ENCODE data around the gene SPIB.
A peak's percentile ranks its signal among the peaks of the same experiment; 100 is the strongest.
"Not testable (repeated sequence)": the region's sequence is repeated elsewhere in the genome, so short reads cannot be mapped to it uniquely, and the experiment has no call there.

The SPIB gene

DNA sequence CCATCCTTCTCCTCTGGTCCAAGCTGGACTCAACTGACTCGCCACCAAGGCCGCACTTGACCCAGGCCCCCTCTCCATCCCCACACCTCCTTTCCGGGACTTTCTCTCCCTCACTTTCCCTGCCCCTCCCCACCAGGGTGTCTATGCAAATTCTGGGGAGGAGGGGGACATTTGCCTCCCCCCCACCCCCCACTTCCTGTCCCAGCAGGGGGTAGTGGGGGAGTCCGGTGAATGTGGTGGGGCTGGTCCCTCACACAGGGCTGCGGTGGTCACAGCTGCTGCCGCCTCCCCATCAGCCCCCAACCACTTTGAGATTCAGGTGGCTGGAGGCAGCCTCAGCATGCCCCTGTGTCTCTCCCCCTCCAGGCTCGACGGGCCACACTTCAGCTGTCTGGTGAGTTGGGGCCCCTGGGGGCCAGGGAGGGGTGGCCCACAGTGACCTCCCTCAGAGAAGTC, 870 bp downstream of the SPIB start:
- DNase-seq = no peak

DNA sequence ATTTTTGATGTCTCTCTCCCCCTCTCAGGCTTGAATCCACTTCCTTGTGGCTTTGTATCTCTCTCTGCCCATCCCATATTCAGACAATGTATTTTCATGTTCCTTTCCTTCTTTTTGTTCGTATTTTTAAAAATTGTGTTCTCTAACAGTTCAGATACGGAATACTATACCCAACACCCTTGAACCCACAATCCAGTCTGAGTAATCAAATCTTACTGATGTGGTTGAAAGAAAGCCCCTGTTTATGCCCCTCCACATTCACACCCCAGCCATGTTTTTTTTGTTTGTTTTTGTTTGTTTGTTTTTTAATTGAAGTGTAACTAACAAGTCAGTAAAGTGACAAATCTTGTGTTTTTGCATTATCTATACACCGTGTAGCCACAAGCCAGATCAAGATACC, 1.4 kb downstream of the SPIB start:
- DNase-seq = no peak

DNA sequence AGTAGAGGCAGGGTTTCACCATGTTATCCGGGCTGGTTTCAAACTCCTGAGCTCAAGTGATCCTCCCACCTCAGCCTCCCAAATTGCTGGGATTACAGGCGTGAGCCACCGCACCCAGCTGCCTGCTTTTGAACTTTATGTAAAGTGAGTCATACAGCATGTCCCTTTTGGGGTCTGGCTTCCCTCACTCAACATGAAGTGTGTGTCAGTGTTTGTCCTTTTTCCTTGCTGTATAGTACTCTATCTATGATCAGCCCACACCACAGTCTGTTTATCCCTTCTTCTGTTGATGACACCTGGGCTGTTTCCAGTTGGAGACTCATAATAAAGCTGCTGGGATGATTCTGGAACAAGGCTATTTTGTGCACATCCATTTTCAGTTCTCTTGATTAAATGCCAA, 2.1 kb downstream of the SPIB start:
- DNase-seq = no peak

DNA sequence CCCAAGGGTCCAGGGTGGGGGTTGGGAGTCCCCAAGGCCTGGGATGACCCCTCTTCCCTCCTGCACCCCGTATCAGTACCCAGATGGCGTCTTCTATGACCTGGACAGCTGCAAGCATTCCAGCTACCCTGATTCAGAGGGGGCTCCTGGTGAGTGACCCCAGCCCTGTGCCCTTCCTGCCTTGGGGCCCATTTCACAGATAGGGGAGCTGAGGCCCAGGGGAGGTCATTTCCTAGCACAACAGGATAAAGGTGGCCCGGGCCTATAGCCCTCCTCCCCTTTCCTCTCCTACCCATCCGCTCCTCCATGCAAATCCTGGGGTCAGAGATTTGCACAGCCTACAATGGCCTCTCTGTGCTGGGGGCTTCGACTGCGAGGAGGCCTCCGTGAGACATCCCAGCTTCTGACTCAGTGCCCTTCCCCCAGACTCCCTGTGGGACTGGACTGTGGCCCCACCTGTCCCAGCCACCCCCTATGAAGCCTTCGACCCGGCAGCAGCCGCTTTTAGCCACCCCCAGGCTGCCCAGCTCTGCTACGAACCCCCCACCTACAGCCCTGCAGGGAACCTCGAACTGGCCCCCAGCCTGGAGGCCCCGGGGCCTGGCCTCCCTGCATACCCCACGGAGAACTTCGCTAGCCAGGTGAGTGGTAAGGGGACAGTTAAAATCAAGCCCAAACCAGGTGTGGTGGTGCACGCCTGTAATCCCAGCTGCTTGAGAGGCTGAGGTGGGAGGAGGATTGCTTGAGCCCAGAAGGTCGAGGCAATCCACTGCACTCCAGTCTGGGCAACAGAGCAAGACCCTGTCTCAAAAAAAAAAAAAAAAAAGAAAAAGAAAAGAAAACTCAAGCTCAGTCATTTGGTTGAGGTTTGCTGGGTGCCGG, 3.9 kb downstream of the SPIB start:
- no peak for DNase-seq

DNA sequence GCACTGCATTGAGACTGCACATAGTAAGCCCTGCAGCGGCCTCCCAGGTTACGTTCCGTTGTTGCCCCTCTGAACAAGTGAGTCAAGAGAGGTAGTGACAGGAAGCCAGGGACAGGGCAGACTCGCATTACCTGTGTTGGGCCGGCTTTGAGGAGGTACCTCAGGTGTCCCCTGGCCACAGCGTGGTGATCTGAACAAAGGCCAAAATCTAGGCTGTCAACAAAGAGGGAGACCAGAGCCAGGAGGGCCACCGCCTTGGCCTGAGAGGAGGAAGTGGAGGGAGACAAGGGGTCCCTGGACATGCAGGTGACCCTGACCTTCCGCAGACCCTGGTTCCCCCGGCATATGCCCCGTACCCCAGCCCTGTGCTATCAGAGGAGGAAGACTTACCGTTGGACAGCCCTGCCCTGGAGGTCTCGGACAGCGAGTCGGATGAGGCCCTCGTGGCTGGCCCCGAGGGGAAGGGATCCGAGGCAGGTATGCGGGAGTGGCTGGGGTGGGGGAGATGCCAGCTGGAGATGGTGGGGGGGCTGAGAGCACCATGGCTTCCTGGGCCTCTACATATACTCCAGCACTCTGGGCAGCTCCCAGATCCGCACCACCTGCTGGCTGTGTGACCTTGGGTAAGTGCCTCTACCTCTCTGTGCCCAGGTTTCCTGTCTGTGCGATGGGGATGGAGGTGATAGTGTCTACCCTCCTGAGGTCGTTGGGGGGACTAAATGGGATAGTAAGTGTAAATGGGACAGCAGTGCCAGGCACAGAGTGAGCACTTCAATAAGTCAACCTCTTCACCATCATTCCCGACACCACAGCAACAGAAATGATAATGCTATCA, 4.8 kb downstream of the SPIB start:
- no peak for DNase-seq

DNA sequence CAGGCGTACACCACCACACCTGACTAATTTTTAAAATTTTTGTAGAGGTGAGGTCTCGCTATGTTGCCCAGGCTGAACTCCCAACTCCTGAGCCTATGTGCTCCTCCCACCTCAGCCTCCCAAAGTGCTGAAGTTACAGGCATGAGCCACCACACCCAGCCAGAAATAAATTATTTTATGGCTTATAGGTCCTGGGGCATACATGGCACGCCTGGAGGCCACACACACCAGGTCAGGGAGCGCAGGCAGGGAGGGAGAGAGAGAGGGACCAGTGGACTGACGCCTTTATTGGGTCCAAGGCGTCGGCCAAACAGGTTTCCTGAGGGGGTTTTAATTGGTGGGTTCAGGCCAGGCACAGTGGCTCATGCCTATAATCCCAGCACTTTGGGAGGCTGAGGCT, 6.8 kb downstream of the SPIB start:
- DNase-seq = no peak

DNA sequence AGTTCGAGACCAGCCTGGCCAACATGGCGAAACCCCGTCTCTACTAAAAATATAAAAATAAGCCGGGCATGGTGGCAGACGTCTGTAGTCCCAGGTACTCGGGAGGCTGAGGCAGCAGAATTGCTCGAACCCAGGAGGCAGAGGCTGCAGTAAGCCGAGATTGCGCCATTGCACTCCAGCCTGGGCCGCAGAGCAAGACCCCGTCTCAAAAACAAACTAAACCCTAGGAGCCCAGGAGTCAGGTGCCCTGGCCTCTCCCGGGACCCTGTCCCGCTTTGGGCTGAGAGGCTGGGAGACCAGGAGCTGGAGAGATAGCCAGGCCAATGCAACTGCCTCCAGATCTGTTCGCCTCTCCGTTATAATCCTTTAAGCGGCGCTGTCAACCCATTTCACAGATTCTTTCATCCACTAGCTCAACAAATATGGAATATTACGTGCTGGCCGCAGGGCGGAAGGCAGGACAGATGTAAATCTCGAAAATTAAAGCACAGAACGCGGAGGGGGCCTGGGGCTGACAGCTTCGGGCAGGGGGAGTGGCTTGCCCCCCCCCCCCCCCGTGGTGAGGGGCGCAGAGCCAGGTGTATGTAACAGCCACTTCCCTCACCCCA, 8.7 kb downstream of the SPIB start:
- no peak for DNase-seq

DNA sequence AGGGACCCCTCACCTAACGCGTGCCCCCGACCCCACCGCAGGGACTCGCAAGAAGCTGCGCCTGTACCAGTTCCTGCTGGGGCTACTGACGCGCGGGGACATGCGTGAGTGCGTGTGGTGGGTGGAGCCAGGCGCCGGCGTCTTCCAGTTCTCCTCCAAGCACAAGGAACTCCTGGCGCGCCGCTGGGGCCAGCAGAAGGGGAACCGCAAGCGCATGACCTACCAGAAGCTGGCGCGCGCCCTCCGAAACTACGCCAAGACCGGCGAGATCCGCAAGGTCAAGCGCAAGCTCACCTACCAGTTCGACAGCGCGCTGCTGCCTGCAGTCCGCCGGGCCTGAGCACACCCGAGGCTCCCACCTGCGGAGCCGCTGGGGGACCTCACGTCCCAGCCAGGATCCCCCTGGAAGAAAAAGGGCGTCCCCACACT, 9.3 kb downstream of the SPIB start:
- DNase-seq = no peak

DNA sequence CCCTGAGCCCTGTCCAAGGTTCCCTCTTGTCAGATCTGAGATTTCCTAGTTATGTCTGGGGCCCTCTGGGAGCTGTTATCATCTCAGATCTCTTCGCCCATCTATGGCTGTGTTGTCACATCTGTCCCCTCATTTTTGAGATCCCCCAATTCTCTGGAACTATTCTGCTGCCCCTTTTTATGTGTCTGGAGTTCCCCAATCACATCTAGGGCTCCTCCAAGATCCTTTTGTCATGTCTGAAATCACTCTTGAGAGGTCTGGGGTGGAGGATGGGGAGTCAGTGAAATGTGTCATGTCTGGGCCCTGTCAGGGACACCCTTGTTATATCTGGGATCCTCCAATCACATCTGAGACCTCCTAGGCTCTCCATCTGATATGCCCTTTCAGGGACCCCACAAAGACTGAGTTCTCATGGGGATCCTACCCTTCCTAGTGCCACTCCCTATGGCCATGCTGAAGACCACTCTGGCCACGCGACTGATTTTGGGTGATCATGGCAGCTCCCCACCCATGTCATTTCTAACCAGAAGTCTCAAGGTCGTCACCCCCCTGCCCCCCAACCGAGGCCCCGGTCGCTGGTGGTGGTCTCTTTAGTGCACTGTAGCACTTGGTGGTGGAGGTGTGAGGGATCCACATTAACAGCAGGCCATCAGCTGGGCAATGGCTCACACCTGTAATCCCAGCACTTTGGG, 10.2 kb downstream of the SPIB start:
- no peak for DNase-seq

DNA sequence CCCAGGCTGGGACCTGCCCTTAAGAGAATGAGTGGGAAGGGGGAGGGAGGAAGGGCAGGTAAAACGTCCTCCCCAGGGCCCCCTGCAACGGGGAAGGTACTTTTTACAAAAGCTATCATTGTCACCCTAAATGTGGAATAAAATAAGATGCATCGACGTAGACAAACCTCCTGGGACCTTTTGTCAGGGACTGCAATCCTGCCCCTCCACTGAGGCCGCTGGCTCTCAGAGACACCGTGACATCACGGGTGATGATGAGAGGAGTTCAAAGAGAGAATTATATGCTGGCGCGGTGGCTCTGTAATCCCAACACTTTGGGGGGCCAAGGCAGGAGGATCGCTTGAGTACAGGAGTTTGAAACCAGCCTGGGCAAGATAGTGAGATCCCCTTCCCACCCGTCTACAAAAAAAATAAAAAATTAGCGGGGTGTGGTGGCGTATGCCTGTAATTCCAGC, 12.2 kb downstream of the SPIB start:
- no peak for DNase-seq

DNA sequence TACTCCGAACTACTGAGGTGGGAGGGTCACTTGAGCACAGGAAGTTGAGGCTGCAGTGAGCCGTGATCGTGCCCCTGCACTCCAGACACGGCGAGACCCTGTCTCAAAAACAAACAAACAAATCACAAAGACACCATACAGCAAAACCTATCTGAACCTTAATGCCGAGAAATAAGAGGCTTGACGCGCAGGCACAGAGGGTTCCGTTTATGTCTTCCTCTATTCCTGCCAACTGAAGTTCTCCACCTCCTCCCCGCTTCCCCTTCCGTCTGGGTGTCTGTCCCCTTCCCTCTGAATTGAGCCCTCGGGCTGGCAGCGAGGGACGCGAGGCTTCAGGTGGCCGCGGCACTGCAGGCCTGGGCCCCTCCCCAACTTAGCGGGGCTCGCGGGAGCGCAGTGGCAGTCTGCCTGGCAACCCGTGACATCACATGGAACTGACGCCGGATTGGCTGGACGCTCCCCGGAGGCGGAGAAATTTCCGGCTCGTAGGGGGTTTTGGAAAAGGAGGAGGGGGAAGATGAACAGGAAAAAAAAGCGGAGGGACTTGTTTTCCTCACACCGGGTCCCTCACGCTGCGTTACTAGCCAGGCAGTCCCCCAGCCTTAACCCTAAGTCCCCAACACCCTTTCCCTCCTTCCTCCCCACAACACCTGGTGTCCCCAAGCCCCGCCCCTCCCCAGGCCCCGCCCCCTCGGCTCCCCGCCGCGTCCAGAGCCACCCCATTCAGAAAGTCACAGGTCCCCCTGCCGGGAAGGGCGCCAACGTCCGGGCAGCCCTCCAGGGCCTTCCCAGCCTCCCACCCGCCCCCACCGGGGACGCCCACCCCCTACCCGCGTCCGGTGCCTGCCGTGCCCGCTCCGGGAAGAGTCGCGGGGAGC, 12.8 kb downstream of the SPIB start:
- peak; percentile 79 for DNase-seq

DNA sequence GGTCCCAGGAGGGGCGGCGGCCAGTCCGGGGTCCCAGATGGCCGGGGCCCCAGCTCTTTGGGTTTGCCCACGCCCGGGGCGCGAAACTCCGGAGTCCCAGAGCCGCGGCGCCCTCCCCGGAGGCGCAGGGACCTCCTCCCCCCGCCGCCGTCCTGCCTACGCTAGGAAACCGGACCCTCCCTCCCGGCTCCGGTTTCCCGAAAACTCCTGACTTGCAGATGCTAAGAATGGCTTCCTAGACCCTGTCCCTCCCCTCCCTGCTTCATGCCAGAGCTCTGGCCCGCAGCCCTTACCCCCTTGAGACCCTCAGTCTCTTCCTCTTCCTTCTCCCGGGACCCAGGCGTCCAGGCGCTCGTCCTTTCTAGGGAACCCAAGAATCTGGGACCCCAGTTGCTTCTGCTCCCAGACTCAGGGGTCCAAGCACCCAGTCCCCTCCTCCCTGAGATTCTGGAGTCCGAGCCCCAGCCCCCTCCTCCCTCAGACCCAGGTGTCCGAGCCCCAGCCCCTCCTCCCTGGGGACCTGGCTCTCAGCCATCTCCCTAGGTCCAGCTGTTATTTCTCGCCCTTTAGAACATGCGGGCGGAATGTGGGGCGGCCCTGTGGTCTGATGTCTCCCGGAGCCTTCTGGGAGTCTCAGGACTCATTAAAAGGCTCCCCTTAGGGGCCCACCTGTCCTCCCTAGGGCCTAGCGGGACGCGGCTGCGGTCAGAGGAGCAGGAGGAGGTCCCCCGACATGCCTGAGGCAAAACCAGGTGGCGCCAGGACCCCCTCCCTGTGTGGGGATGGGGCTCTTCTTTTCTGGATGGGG, 13.7 kb downstream of the SPIB start, which contains the start of gene MYBPC2:
Gene MYBPC2, plus strand, starts transcription at position 672 of the 808 bp plus-strand sequence. Its CDS starts 62 bp downstream, at position 734.
- DNase-seq = no peak

DNA sequence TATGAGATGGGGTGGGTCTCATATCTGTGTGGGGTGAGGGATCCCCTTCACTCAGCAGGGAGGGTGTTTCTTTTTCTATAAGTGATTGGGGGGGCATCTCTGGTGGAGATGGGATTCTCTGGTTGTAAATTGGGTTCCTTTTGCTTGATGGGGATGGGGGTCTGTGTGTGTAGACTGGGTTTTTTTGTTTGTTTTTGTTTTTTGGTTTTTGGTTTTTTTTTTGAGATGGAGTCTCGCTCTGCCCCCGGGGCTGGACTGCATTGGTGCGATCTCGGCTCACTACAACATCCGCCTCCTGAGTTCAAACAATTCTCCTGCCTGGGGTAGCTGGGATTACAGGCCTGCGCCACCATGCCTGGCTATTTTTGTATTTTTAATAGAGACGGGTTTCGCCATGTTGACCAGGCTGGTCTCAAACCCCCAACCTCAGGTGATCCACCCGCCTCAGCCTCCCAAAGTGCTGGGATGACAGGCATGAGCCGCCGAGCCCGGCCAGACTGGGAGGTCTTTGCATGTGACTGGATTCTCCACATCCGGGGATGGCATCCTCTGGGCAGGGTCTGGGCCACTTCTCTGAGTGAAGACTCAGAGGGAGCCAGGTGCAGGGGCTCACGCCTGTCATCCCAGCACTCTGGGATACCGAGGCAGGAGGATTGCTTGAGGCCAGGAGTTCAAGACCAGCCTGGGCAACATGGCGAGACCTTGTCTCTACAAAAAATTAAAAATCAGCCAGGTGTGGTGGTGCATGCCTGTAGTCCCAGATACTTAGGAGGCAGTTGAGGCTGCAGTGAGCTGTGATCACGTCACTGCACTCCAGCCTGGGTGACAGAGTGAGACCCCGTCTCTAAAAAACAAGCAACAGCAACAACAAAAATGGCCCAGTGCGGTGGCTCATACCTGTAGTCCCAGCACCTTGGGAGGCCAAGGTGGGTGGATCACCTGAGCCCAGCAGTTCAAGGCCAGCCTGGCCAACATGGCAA, 14.8 kb downstream of the SPIB start:
- DNase-seq = no peak

DNA sequence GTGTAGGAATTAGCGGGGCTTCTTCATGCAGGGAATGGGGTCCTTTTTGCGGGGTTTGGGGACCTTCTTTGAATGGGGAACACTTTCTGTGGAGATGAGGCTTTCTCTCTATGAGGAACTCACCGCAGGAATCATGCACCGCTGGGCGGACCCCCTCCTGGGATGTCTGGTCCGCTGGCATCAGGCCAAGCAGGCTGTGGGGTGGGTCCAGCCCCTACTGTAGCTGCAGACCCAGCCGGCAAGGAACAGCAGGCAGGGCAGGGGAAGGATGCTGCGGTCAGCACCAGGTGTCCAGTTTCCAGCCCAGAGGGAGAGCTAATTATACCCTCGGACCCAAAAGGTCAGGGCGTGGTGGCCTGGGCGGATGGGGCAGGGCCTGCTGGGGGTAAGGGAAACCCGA, 15.8 kb downstream of the SPIB start:
- no peak for DNase-seq

DNA sequence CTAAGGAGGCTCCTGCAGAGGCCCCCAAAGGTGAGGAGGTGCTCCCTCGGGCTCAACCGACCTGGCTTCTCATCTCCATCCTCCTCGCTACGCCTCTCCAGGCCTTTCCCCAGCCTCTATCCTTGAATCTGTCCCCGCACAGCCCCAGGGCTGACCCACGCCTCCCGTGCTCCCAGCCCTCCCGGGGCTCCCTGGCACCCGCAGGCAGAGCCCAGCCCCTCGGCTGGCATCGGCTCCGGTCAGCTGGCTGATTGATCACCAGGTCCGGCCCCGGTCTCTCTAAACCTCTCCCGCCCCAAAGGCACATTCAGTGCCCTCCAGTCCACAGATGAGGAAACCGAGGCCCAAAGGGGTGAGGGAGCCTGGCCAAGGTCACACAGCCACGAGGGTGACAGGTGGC, 16.5 kb downstream of the SPIB start:
- no peak for DNase-seq

DNA sequence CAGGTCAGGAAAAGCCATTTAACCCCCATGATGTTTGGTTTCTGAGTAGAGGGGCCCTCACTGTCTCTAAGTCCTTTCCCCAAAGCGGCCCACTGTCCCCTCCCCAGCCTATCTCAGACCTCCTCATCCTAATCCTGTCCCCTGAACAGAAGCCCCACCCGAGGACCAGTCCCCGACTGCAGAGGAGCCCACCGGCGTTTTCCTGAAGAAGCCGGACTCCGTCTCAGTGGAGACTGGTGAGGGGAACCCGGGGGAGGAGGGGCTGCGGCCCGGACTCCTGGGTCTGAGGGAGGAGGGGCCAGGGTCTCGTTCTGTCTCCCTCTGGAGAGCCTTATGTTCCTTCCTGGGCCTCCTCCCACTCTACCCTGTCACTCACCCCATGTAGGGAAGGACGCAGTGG, 16.9 kb downstream of the SPIB start:
- no peak for DNase-seq

DNA sequence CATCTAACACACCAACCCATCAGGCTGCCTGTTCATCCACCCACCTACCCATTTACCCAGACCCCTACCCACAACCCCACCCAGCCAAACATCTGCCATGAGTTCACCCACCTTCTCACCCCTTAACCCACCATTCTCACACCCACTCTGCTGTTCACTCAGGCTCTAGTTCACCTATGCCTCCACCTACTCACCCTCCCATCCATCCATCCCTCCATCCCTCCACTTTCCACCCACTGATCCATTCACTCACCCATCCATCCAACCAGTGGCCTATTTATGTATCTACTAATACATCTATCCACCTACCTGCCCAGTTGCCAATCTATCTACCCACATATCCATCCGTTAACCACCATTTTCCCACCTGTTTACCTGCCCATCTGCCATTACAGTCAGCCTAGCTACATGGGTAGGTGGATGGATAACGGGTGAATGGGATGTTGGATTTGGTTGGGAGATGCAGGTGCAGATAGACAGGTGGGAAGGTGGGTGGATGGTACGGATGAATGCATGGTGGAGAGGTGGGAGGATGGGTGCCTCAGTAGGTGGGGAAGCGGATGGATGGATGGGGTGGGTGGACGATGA, 19.2 kb downstream of the SPIB start:
- no peak for DNase-seq

DNA sequence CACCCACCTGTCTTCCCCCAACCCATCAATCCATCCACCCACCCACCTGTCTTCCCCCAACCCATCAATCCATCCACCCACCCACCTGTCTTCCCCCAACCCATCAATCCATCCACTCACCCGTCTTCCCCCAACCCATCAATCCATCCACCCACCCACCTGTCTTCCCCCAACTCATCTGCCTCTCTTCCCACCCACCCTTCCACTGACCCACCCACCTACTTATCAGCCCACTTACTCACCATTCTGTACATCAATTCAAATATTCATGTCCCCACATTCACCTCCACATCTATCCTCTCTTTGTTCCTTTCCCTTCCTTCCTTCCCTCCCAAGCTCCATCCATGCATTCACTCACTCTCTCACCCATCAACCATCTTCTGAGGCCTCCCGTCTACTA, 20.4 kb downstream of the SPIB start:
- DNase-seq = not testable (repeated sequence)

DNA sequence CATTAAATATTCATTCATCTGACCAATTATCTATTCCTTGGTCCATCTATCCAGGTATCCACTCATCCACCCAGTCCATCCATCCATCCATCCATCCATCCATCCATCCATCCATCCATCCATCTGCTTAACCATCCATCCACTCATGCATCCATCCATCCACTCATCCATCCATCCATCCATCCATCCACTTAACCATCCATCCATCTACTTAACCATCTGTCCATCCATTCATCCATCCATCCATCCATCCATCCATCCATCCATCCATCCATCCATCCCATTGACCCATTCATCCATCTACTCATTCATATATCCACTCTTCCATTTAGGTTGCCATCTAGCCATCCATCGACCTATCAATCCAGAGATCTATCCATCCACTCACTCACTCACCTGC, 25.3 kb downstream of the SPIB start:
- no peak for DNase-seq
